Measurements from ENCODE around the gene TRIM38.
"Not testable (repeated sequence)": the region's sequence is repeated elsewhere in the genome, so short reads cannot be mapped to it uniquely, and the experiment has no call there.

Gene TRIM38

GRCh38 chr6:25962149-25963127, at the start of gene TRIM38:
Gene TRIM38, plus strand, starts transcription at chr6:25962802. Its CDS starts 3,721 bp downstream, at chr6:25966523.
- DNase-seq (ENCODE audit: low read depth) = peak; percentile 55

GRCh38 chr6:25913741-25914140, 48.9 kb upstream of the TRIM38 start:
- DNase-seq (ENCODE audit: low read depth) = no peak

- DNase-seq (ENCODE audit: low read depth) = no peak
Observed at GRCh38 chr6:25916330-25916729, 46.3 kb upstream of the TRIM38 start.

GRCh38 chr6:25916789-25917490, 45.7 kb upstream of the TRIM38 start:
- DNase-seq (ENCODE audit: low read depth) = no peak

GRCh38 chr6:25918083-25918683, 44.4 kb upstream of the TRIM38 start:
- no peak for DNase-seq (ENCODE audit: low read depth)

- DNase-seq (ENCODE audit: low read depth) = no peak
Observed at GRCh38 chr6:25919657-25920056, 42.9 kb upstream of the TRIM38 start.

GRCh38 chr6:25921525-25922203, 40.9 kb upstream of the TRIM38 start:
- no peak for DNase-seq (ENCODE audit: low read depth)

- DNase-seq (ENCODE audit: low read depth) = no peak
Observed at GRCh38 chr6:25922301-25922700, 40.3 kb upstream of the TRIM38 start.

- no peak for DNase-seq (ENCODE audit: low read depth)
Observed at GRCh38 chr6:25925876-25926275, 36.7 kb upstream of the TRIM38 start.

- no peak for DNase-seq (ENCODE audit: low read depth)
Observed at GRCh38 chr6:25927178-25927577, 35.4 kb upstream of the TRIM38 start.

GRCh38 chr6:25927756-25928216, 34.8 kb upstream of the TRIM38 start:
- no peak for DNase-seq (ENCODE audit: low read depth)

GRCh38 chr6:25928562-25929324, 33.9 kb upstream of the TRIM38 start:
- DNase-seq (ENCODE audit: low read depth) = no peak

GRCh38 chr6:25929785-25930184, 32.8 kb upstream of the TRIM38 start:
- DNase-seq (ENCODE audit: low read depth) = not testable (repeated sequence)

GRCh38 chr6:25930532-25931410, 31.8 kb upstream of the TRIM38 start, which contains the start of gene SLC17A2:
Gene SLC17A2, minus strand, starts transcription at chr6:25930691. Its CDS starts 4,895 bp downstream, at chr6:25925796.
- DNase-seq (ENCODE audit: low read depth) = no peak

GRCh38 chr6:25931411-25931709, 31.2 kb upstream of the TRIM38 start:
- DNase-seq (ENCODE audit: low read depth) = no peak

GRCh38 chr6:25934156-25934555, 28.4 kb upstream of the TRIM38 start:
- DNase-seq (ENCODE audit: low read depth) = no peak

- no peak for DNase-seq (ENCODE audit: low read depth)
Observed at GRCh38 chr6:25934735-25935313, 27.8 kb upstream of the TRIM38 start.

- DNase-seq (ENCODE audit: low read depth) = no peak
Observed at GRCh38 chr6:25935953-25936352, 26.6 kb upstream of the TRIM38 start.

GRCh38 chr6:25939593-25939992, 23.0 kb upstream of the TRIM38 start:
- DNase-seq (ENCODE audit: low read depth) = no peak
